CD4-positive, alpha-beta T cell (primary cell): ENCODE data around the gene ITGAL. TPM values are rescaled to one million over a fixed set of nuclear protein-coding genes. Genes with fewer than 3 reads are reported as not detected.

Experiments used
- ATAC-seq: fragments of 200-7000 bp; cut with Tn5 transposase; one replicate; pipeline ENCODE4 v1.10.0; 2022; ENCODE audit warnings: mild to moderate bottlenecking; ENCODE audit not compliant: poor library complexity
- CTCF ChIA-PET: fragments of 350-600 bp; sonication (Branson Sonifier 250); formaldehyde crosslinking; loops from one replicate; lab custom pipeline; 2021; ENCODE audit warnings: antibody characterized with exemption, inconsistent platforms; lab: Charles Lee
- POLR2A ChIA-PET: fragments of 350-600 bp; sonication (Branson Sonifier 250); formaldehyde crosslinking; loops from one replicate; lab custom pipeline; 2021; ENCODE audit warnings: antibody characterized with exemption, inconsistent platforms; lab: Charles Lee
- DNase-seq, 14 experiments: peaks; one replicate each; pipeline ENCODE4 v3.0.0-alpha.2; 2013 to 2020; ENCODE audit warnings: mixed read lengths in 2 of 14
- H3K27ac ChIP-seq, 2 donors: one replicate each; pipeline versions ENCODE4 v1.5.1 to v1.7.0; 2013; ENCODE audit warnings: low read length in 2 of 2, low read depth in 1 of 2, mild to moderate bottlenecking in 1 of 2
- H3K27me3 ChIP-seq, 2 experiments: 1 replicate in 1 of 2; 2 replicates in 1 of 2; pipeline versions ENCODE4 v1.6.1 to v1.7.0; 2013; ENCODE audit warnings: low read length in 2 of 2, control low read depth in 1 of 2, mild to moderate bottlenecking in 1 of 2, moderate library complexity in 1 of 2; ENCODE audit not compliant: insufficient read depth in 2 of 2, control insufficient read depth in 1 of 2
- H3K36me3 ChIP-seq: one replicate; pipeline ENCODE4 v1.6.1; 2013; ENCODE audit warnings: low read length, control low read depth; ENCODE audit not compliant: insufficient read depth
- H3K4me1 ChIP-seq: one replicate; pipeline ENCODE4 v1.6.1; 2013; ENCODE audit warnings: low read length, control low read depth; ENCODE audit not compliant: insufficient read depth
- H3K4me3 ChIP-seq: one replicate; pipeline ENCODE4 v1.5.1; 2013; ENCODE audit warnings: mild to moderate bottlenecking, low read length, moderate library complexity
- H3K9me3 ChIP-seq, 2 experiments: 1 replicate in 1 of 2; 2 replicates in 1 of 2; pipeline versions ENCODE4 v1.6.1 to v1.7.0; 2013; ENCODE audit warnings: low read length in 2 of 2, mild to moderate bottlenecking in 2 of 2, control low read depth in 1 of 2, moderate library complexity in 1 of 2; ENCODE audit not compliant: control insufficient read depth in 1 of 2, insufficient read depth in 1 of 2
- H3K27ac Mint-ChIP-seq: one replicate; pipeline ENCODE4 v1.8.0; 2020; ENCODE audit warnings: mixed read lengths
- H3K27me3 Mint-ChIP-seq: one replicate; pipeline ENCODE4 v1.8.0; 2021; ENCODE audit warnings: mixed read lengths
- H3K36me3 Mint-ChIP-seq: one replicate; pipeline ENCODE4 v1.8.0; 2021; ENCODE audit warnings: low read depth, mixed read lengths
- H3K4me1 Mint-ChIP-seq: one replicate; pipeline ENCODE4 v1.8.0; 2021; ENCODE audit warnings: low read depth, mixed read lengths
- H3K4me3 Mint-ChIP-seq: one replicate; pipeline ENCODE4 v1.8.0; 2020; ENCODE audit warnings: mild to moderate bottlenecking, mixed read lengths
- H3K9me3 Mint-ChIP-seq: one replicate; pipeline ENCODE4 v1.8.0; 2020; ENCODE audit warnings: mixed read lengths
- intact Hi-C, 2 experiments: fragments of 100-400 bp; cut with DNase I in 1 of 2; cut with micrococcal nuclease in 1 of 2; formaldehyde crosslinking; loops; one replicate each; pipeline versions ENCODE4 v1.15.1 to v1.9.0; 2023 to 2025; cut with DNase I, micrococcal nuclease
- total RNA-seq, 174 experiments: library from RNA in 2 of 174; stranded (reverse) in 2 of 174; gene quantifications; one replicate each; pipeline ENCODE4 v1.2.3 and lab custom pipeline; 2021 to 2026
- TF ChIP-seq, protein P1 (sequence below): fragments of 200-600 bp; IDR thresholded peaks from one replicate; pipeline ENCODE4 v1.8.0; 2022; ENCODE audit warnings: antibody characterized with exemption, mild to moderate bottlenecking

Gene ITGAL
- total RNA-seq, 2 experiments from 2014 or later: 186 to 187 TPM

GRCh38 chr16:30569281-30569680 lies 96.7 kb downstream of the ITGAL start:
- peaks cover 47% of the 10 kb centered on the region for H3K4me1 Mint-ChIP-seq
- peaks cover 8% of the 10 kb centered on the region for H3K36me3 ChIP-seq
- POLR2A ChIA-PET: interaction anchor here (1.2 to 2.2 kb wide), 4 partner anchors 34 to 151 kb away, joined by 5 to 19 read pairs (median 6); partner anchors contain the start of genes DCTPP1 and ZNF747
- ATAC-seq: no peak
- H3K36me3 Mint-ChIP-seq: no peaks in the 10 kb centered on the region
- H3K27ac ChIP-seq: peak overlapping the region; percentile 34 to 87
- peak overlapping the region; percentile 20 for H3K4me3 Mint-ChIP-seq
- no peaks in the 10 kb centered on the region for H3K9me3 ChIP-seq
- H3K4me1 ChIP-seq: peaks cover 60% of the 10 kb centered on the region
- no peaks in the 10 kb centered on the region for H3K27me3 Mint-ChIP-seq
- TF ChIP-seq, protein P1, sequence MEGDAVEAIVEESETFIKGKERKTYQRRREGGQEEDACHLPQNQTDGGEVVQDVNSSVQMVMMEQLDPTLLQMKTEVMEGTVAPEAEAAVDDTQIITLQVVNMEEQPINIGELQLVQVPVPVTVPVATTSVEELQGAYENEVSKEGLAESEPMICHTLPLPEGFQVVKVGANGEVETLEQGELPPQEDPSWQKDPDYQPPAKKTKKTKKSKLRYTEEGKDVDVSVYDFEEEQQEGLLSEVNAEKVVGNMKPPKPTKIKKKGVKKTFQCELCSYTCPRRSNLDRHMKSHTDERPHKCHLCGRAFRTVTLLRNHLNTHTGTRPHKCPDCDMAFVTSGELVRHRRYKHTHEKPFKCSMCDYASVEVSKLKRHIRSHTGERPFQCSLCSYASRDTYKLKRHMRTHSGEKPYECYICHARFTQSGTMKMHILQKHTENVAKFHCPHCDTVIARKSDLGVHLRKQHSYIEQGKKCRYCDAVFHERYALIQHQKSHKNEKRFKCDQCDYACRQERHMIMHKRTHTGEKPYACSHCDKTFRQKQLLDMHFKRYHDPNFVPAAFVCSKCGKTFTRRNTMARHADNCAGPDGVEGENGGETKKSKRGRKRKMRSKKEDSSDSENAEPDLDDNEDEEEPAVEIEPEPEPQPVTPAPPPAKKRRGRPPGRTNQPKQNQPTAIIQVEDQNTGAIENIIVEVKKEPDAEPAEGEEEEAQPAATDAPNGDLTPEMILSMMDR: no peak
- H3K27me3 ChIP-seq: no peaks in the 10 kb centered on the region
- no peak overlapping the region for H3K4me3 ChIP-seq
- H3K9me3 Mint-ChIP-seq: no peaks in the 10 kb centered on the region
- H3K27ac Mint-ChIP-seq: peak overlapping the region; percentile 98
- intact Hi-C loops: no loop called here
- CTCF ChIA-PET: interaction anchor here (1.4 kb wide), 1 partner anchor 34 kb away, joined by 8 read pairs; no protein-coding TSS in a partner anchor
- no peak for DNase-seq

- Mint-ChIP-seq H3K9me3 (no peaks in the 10 kb centered on the region), H3K36me3 (no peaks in the 10 kb centered on the region), H3K27me3 (no peaks in the 10 kb centered on the region), H3K4me3 (peak overlapping the region; percentile 89), H3K27ac (peak overlapping the region; percentile 98), H3K4me1 (peaks cover 52% of the 10 kb centered on the region)
- peak in 1 of 14 experiments; percentile 33 for DNase-seq
- ChIA-PET CTCF (interaction anchor here (2.4 kb wide), 2 partner anchors 12 to 35 kb away, joined by 15 to 19 read pairs; partner anchors contain the start of genes ZNF747 and ZNF764), POLR2A (interaction anchor here (1.8 to 3.4 kb wide), 8 partner anchors 8 to 140 kb away, joined by 4 to 152 read pairs (median 34); partner anchors contain the start of genes DCTPP1, FBRS, PRR14 and ZNF747)
- H3K27ac ChIP-seq: peak overlapping the region in 1 of 2 donors; percentile 34
- H3K9me3 ChIP-seq: no peaks in the 10 kb centered on the region
- no peaks in the 10 kb centered on the region for H3K27me3 ChIP-seq
- ATAC-seq: no peak
- H3K36me3 ChIP-seq: peaks cover 8% of the 10 kb centered on the region
- H3K4me3 ChIP-seq: no peak overlapping the region
- H3K4me1 ChIP-seq: peaks cover 60% of the 10 kb centered on the region
- intact Hi-C loops: loop anchor here in 1 of 2 experiments (5.0 kb wide), 2 partner anchors 67 to 127 kb away; partner anchors contain the start of gene SRCAP
- TF ChIP-seq, protein P1: no peak
These were observed 97.4 kb downstream of the ITGAL start for GRCh38 chr16:30569746-30570635.

DNA sequence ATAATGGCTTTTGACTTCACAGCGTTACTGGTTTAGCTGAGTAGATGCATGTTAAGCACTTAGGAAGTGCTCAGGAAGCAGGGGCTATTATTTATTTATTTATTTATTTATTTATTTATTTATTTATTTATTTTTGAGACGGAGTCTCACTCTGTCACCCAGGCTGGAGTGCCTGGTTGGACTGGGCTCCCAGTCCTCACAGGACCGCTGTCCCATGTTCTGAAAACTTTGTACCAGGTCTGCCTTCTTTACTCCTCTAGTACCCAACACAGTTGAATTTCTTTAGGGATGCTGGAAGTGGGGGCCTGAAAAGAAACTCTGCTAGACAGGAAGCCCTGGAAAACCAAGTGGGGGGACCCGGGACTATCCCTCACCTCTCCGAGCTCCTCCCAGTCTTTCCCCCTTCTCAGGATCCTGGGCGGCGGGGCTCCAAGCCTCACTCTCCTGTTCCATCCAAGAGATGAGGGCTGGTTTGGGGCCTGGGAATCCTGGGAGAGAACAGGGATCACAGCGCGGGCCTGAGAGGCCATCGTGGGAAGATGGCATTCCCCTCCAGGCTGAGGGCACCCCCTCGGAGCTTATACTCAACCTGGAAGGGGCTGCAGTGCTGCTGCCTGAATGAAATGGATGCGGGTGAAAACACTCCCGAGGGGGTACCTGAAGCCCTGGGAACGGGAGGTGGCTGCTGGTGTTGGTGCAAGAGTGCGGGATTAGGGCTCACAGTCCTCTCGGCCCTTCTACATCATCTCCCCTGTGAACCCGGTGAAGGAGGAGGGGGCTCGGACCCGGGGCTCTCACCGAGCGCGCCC lies 98.3 kb downstream of the ITGAL start:
- CTCF ChIA-PET: interaction anchor here (1.2 to 2.4 kb wide), 5 partner anchors 12 to 141 kb away, joined by 3 to 19 read pairs (median 13); partner anchors contain the start of genes DCTPP1, PRR14, ZNF747 and ZNF764
- TF ChIP-seq, protein P1: no peak
- H3K9me3 Mint-ChIP-seq: no peaks in the 10 kb centered on the region
- H3K36me3 ChIP-seq: peaks cover 8% of the 10 kb centered on the region
- no peaks in the 10 kb centered on the region for H3K27me3 ChIP-seq
- peak overlapping the region; percentile 89 for H3K4me3 Mint-ChIP-seq
- ATAC-seq: no peak
- H3K27ac ChIP-seq: peak overlapping the region; percentile 90 to 96
- peak overlapping the region; percentile 97 for H3K27ac Mint-ChIP-seq
- POLR2A ChIA-PET: interaction anchor here (0.6 to 3.4 kb wide), 21 partner anchors 9 to 571 kb away, joined by 3 to 152 read pairs (median 13); partner anchors contain the start of genes DCTPP1, FBRS, PRR14 and TBC1D10B
- peak in 1 of 14 experiments; percentile 45 for DNase-seq
- intact Hi-C loops: loop anchor here in 1 of 2 experiments (1.0 to 5.0 kb wide), 3 partner anchors 13 to 126 kb away; partner anchors contain the start of genes SRCAP and ZNF764
- H3K27me3 Mint-ChIP-seq: no peaks in the 10 kb centered on the region
- H3K4me1 Mint-ChIP-seq: peaks cover 50% of the 10 kb centered on the region
- H3K9me3 ChIP-seq: no peaks in the 10 kb centered on the region
- no peaks in the 10 kb centered on the region for H3K36me3 Mint-ChIP-seq
- H3K4me3 ChIP-seq: peak overlapping the region; percentile 94
- peaks cover 60% of the 10 kb centered on the region for H3K4me1 ChIP-seq
